B cell (primary cell): ENCODE measurements around the gene NKX6-2.

ENCODE experiments used
- CTCF ChIP-seq: fragments of 200-600 bp; IDR thresholded peaks from one replicate; pipeline ENCODE4 v1.8.0; 2022; ENCODE audit warnings: antibody characterized with exemption, mild to moderate bottlenecking
- EZH2 ChIP-seq: IDR thresholded peaks from 2 replicates; pipeline ENCODE4 v1.6.1; 2012; ENCODE audit warnings: borderline replicate concordance, low read depth, mild to moderate bottlenecking, moderate library complexity, low read length; ENCODE audit not compliant: insufficient read depth, poor library complexity, severe bottlenecking

DNA sequence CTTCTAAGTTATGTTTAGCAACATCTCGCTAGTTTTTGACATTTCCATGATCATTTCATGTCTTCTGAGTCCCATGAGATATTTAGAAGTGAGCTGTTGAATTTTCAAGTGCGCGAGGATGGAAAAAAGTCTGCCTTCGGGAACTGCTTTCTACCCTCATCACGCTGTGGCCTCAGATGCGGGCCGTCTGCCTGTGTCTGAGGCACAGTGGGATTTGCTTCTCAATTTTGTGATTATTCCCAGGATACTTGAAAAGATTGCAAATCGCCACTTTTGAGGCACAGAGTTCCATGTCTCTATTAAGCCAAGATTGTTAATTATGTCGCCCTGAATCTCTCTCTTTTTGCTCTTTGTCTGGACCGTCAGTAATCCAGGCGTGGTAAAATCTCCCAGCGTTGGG, 30.8 kb upstream of the NKX6-2 start:
- TF ChIP-seq CTCF (no peak), EZH2 (no peak)
